ENCODE results near the gene CHRNB1. TPM values are rescaled to one million over a fixed set of nuclear protein-coding genes. Genes with fewer than 3 reads are reported as not detected.
A peak's percentile ranks its signal among the peaks of the same experiment; 100 is the strongest.

CHRNB1 gene
- total RNA-seq, 4 donors from 2014 or later = 4.7 to 12.1 (median 8.1) TPM

DNA sequence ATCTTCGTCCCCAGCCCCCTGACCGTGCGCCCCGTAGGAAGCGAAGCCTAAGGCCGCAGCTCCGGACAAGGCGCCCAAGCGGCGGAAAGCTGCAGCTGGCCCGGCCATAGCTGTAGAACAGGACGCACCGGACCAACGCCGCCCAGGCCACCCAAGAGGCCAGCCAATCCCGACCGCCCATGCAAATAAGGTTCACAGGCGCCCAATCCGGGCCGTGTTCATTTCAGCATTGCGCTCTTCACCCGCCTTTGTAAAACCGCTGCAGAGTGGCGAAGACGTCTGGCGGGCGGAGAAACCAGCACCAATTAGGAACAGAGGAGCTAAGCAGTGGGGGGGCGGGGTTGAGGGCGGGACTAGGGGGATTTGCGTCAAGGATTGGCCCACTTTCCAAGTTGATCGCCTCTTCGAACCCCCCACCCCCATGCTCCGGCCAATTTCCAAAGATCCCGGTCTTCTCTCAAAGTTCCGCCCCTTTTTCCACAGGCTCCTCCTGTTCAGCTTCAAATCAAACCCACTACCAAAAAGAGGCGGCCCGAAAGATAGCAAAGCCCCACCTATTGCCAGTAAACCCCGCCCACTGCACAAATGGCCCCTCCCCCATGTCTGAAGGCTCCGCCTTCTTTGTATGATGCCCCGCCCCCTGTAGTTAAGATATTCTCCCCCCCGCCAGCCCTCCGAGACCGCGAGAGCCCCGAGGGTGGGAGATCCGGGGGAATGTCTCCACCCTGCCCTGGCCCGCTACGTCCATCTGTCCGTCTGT lies 40.7 kb upstream of the CHRNB1 start, which contains the start of gene TMEM256:
TSS of gene TMEM256 (minus strand) at position 121 of the 760 bp plus-strand sequence. CDS start at position 108, 13 bp downstream.
- ATAC-seq = peak; percentile 94
- Histone ChIP-seq H3K4me3 (peak within 1 kb of the TSS; percentile 70 to 88), H3K9me3 (no peaks in the 10 kb centered on the region), H3K27ac (peak within 1 kb of the TSS; percentile 91 to 95 (median 93)), H3K4me1 (peaks cover 4 to 65% (median 24%) of the 10 kb centered on the region in 3 donors), H3K36me3 (peaks cover 0 to 12% of the 10 kb centered on the region in 2 donors), H3K27me3 (no peaks in the 10 kb centered on the region)
- TF ChIP-seq EP300 (IDR thresholded peaks at IDR 0.05) = no peak
- TF ChIP-seq POLR2AphosphoS5 (IDR thresholded peaks at IDR 0.05) = peak; percentile 91
- TF ChIP-seq, protein P1, sequence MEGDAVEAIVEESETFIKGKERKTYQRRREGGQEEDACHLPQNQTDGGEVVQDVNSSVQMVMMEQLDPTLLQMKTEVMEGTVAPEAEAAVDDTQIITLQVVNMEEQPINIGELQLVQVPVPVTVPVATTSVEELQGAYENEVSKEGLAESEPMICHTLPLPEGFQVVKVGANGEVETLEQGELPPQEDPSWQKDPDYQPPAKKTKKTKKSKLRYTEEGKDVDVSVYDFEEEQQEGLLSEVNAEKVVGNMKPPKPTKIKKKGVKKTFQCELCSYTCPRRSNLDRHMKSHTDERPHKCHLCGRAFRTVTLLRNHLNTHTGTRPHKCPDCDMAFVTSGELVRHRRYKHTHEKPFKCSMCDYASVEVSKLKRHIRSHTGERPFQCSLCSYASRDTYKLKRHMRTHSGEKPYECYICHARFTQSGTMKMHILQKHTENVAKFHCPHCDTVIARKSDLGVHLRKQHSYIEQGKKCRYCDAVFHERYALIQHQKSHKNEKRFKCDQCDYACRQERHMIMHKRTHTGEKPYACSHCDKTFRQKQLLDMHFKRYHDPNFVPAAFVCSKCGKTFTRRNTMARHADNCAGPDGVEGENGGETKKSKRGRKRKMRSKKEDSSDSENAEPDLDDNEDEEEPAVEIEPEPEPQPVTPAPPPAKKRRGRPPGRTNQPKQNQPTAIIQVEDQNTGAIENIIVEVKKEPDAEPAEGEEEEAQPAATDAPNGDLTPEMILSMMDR (IDR thresholded peaks at IDR 0.05) = peak in 2 of 4 experiments; percentile 27 to 35
- peak; percentile 89 to 91 for TF ChIP-seq POLR2A (IDR thresholded peaks at IDR 0.05)
- WGBS, 2 donors (ENCODE audit: low coverage in 1 of 2) = 2% methylated on average over 11 of the region's 49 CpGs; no CpG with 5 or more reads in 1 of the 2 donors

DNA sequence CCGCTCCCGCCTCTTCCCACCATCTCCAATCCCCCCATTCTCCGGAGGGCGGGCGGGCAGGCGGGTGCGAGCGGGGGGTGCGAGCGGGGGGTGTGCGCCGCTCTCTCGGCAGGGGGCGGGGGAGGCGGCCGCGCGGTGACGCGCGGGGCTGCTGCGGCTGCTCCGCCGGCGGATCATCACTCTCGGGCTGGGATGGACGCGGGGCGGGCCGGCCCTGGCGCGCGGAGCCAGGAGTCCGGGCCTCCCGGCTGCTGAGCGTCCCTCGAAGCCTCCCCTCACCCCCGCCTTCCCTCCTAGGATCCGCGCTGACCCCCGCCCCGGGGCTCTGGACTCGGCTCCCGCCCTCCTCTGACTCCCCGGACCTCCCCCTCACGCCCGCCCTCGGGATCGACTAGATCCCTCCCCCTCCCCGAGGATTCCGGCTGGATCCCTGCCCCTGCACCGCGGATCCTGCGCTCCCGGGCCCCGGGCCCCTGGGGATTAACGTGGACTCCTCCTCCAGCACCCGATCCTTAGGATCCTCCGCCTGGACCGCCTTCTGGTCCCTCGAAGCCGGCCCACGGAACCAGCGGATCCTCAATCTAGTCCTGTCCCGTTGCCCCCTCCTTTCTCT lies 40.0 kb upstream of the CHRNB1 start:
- Histone ChIP-seq H3K4me1 (peaks cover 4 to 65% (median 24%) of the 10 kb centered on the region in 3 donors), H3K27ac (peak overlapping the region; percentile 77 to 95 (median 93)), H3K9me3 (no peaks in the 10 kb centered on the region), H3K4me3 (peak overlapping the region; percentile 70 to 88), H3K36me3 (peaks cover 0 to 19% of the 10 kb centered on the region in 2 donors), H3K27me3 (no peaks in the 10 kb centered on the region)
- peak; percentile 74 to 77 for TF ChIP-seq POLR2A (IDR thresholded peaks at IDR 0.05)
- TF ChIP-seq, protein P1 (IDR thresholded peaks at IDR 0.05) = peak in 3 of 4 experiments; percentile 7 to 23 (median 22)
- no peak for TF ChIP-seq POLR2AphosphoS5 (IDR thresholded peaks at IDR 0.05)
- 0% methylated on average over 9 of the region's 65 CpGs; no CpG with 5 or more reads in 1 of the 2 donors for WGBS, 2 donors (ENCODE audit: low coverage in 1 of 2)
- ATAC-seq = peak; percentile 64

DNA sequence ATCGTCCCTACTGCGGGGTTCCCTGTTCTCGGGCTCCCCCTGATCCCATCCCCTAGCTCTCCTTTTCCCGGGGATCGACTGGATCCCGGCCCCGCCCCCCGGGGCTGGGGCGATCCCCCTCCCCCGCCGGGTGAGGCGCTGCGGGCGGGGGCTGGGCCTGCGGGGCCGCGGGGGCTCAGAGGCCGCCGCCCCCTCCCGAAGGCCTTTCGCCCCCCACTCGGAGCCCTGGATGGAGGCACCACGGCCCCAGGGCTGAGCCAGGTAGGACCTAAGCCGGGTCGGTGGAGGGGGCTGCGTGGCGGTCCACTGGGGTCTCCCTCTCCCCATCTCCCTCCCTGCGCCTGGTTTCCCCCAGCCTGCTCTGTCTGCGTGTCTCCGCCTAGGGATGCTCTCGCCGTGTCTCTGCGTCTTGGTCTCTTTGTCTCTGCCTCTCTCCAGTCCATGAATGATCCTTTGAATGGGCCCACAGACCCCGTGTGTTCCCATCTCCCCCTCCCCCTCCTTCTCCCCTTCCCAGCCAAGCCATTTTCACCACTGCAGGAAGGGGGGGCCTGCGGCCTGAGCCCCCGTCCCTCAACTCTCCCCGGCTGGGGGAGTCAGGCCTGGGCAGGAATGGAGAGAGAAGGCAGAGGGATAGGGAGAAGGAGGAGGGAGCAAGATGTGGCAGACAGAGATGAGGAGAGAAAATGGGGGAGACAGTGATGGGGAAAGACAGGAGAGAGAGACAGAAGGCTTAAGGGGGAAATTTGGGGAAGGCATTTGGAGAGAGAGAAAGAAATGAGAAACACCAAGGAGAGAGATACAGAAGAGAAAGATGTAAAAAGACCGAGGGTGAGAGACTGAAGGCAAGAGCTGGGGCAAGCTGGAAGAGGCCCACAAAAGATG lies 39.3 kb upstream of the CHRNB1 start:
- TF ChIP-seq EP300 (IDR thresholded peaks at IDR 0.05) = no peak
- TF ChIP-seq POLR2A (IDR thresholded peaks at IDR 0.05) = no peak
- TF ChIP-seq POLR2AphosphoS5 (IDR thresholded peaks at IDR 0.05) = no peak
- TF ChIP-seq, protein P1 (IDR thresholded peaks at IDR 0.05) = no peak
- Histone ChIP-seq H3K27ac (peak overlapping the region; percentile 77 to 95 (median 93)), H3K4me3 (peak overlapping the region; percentile 70 to 88), H3K36me3 (peaks cover 0 to 26% of the 10 kb centered on the region in 2 donors), H3K9me3 (no peaks in the 10 kb centered on the region), H3K27me3 (no peaks in the 10 kb centered on the region), H3K4me1 (peaks cover 4 to 63% (median 24%) of the 10 kb centered on the region in 3 donors)
- 5 to 29% methylated on average over 1 to 4 of the region's 38 CpGs for whole genome bisulfite sequencing, 2 donors (ENCODE audit: low coverage in 1 of 2)
- ATAC-seq = no peak

DNA sequence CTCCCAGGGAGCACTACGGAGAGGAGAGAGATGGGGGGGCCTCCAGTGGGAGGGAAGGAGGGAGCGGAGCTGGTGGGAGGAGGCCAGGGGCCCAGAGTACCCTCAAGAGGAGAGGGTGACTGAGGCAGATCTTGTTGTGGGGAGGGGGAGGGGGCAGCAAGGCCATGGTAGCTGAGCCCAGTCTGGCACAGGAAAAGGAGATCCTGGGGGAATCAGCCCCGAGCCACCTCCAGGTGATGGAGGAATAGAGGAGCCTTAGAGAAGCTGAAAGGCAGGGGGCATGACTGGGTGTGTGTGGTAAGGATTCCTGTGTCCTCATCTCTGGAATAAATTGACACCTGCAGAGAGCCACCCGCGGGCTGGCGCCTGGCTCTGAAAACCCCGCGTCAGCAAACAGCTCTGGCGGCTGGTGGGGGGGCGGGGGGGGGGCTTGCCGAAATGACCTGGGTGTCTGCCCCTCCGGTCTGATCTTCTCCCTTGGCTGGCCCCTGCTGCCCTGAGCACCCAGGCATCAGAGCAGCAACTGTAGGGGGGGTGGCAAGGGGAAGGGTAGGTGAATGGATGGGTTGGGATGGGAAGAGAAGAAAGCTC lies 38.5 kb upstream of the CHRNB1 start:
- peak overlapping the region in 1 of 2 donors; percentile 88 for H3K4me3 ChIP-seq
- H3K27ac ChIP-seq = peak overlapping the region in 2 of 4 donors; percentile 93 to 95
- H3K9me3 ChIP-seq = no peaks in the 10 kb centered on the region
- no peak for ATAC-seq
- peaks cover 0 to 31% of the 10 kb centered on the region in 2 donors for H3K36me3 ChIP-seq
- WGBS, 2 donors (ENCODE audit: low coverage in 1 of 2) = 39 to 59% methylated on average over 3 to 8 of the region's 12 CpGs
- peaks cover 4 to 55% (median 24%) of the 10 kb centered on the region in 3 donors for H3K4me1 ChIP-seq
- H3K27me3 ChIP-seq = no peaks in the 10 kb centered on the region
- TF ChIP-seq, protein P1 (IDR thresholded peaks at IDR 0.05) = no peak
- no peak for TF ChIP-seq POLR2A (IDR thresholded peaks at IDR 0.05)
- no peak for TF ChIP-seq EP300 (IDR thresholded peaks at IDR 0.05)
- TF ChIP-seq POLR2AphosphoS5 (IDR thresholded peaks at IDR 0.05) = no peak
